SU-DHL-6 (cell line): ENCODE results near the gene SYT7.

Experiments used
- H2AFZ ChIP-seq: fragments of 200-600 bp; sonication (generic); 2 replicates; pipeline ENCODE4 v1.6.1; 2014; ENCODE audit warnings: low read depth, mild to moderate bottlenecking, moderate library complexity, mixed read lengths, antibody characterized with exemption, low read length; ENCODE audit not compliant: severe bottlenecking
- H3F3A ChIP-seq: fragments of 200-600 bp; shearing (Covaris generic); 2 replicates; pipeline ENCODE4 v1.6.0; 2016; ENCODE audit warnings: antibody characterized with exemption, mild to moderate bottlenecking; ENCODE audit not compliant: insufficient read depth
- H3K27ac ChIP-seq: fragments of 200-600 bp; sonication (generic); 2 replicates; pipeline ENCODE4 v1.5.1; 2016; ENCODE audit warnings: low read depth, mild to moderate bottlenecking, low read length, moderate library complexity, mixed read lengths
- H3K27me3 ChIP-seq: fragments of 200-600 bp; sonication (generic), shearing (Covaris generic); 2 replicates; pipeline ENCODE4 v1.6.0; 2014; ENCODE audit warnings: mild to moderate bottlenecking, low read length
- H3K36me3 ChIP-seq: fragments of 200-600 bp; sonication (generic); 2 replicates; pipeline ENCODE4 v1.6.1; 2014; ENCODE audit warnings: mild to moderate bottlenecking, low read length, mixed read lengths
- H3K4me2 ChIP-seq: fragments of 300-600, 200-600 bp; shearing (Covaris generic), sonication (generic); 2 replicates; pipeline ENCODE4 v1.6.0; 2014; ENCODE audit warnings: low read length, low read depth, mild to moderate bottlenecking; ENCODE audit not compliant: poor library complexity, severe bottlenecking
- H3K4me3 ChIP-seq: fragments of 200-600 bp; sonication (generic); 2 replicates; pipeline ENCODE4 v1.5.1; 2014; ENCODE audit warnings: antibody characterized with exemption, low read length, mild to moderate bottlenecking, mixed read lengths; ENCODE audit not compliant: insufficient read depth, poor library complexity, severe bottlenecking
- H3K79me2 ChIP-seq: fragments of 200-600 bp; sonication (generic); 2 replicates; pipeline ENCODE4 v1.6.1; 2014; ENCODE audit warnings: mild to moderate bottlenecking, low read length, moderate library complexity; ENCODE audit not compliant: insufficient read depth
- H3K9ac ChIP-seq: fragments of 200-600 bp; sonication (generic); 2 replicates; pipeline ENCODE4 v1.7.0; 2014; ENCODE audit warnings: mild to moderate bottlenecking, low read length
- H3K9me2 ChIP-seq: fragments of 200-600 bp; sonication (generic); replicated peaks from 2 replicates; pipeline ENCODE4 v1.6.1; 2014; ENCODE audit warnings: low read length; ENCODE audit not compliant: insufficient read depth
- H3K9me3 ChIP-seq: fragments of 200-600 bp; sonication (generic); 2 replicates; pipeline ENCODE4 v1.6.1; 2014; ENCODE audit warnings: low read length, mixed read lengths; ENCODE audit not compliant: insufficient read depth
- H4K20me1 ChIP-seq: fragments of 200-600 bp; sonication (generic); 2 replicates; pipeline ENCODE4 v1.6.1; 2014; ENCODE audit warnings: low read depth, mild to moderate bottlenecking, antibody characterized with exemption, low read length, moderate library complexity, mixed read lengths
- EZH2phosphoT487 ChIP-seq: fragments of 200-600 bp; sonication (generic), shearing (Covaris generic); conservative IDR thresholded peaks from 2 replicates; pipeline ENCODE4 v1.6.1; 2018; ENCODE audit warnings: mild to moderate bottlenecking, antibody characterized with exemption, low read length, moderate library complexity, mixed read lengths
- TF ChIP-seq, protein P1 (sequence below): fragments of 200-600 bp; sonication (generic); IDR thresholded peaks from one replicate; pipeline ENCODE4 v1.5.1; 2017; ENCODE audit warnings: antibody characterized with exemption, mild to moderate bottlenecking, low read length, moderate library complexity; ENCODE audit not compliant: insufficient read depth, poor library complexity, severe bottlenecking

SYT7 gene

DNA sequence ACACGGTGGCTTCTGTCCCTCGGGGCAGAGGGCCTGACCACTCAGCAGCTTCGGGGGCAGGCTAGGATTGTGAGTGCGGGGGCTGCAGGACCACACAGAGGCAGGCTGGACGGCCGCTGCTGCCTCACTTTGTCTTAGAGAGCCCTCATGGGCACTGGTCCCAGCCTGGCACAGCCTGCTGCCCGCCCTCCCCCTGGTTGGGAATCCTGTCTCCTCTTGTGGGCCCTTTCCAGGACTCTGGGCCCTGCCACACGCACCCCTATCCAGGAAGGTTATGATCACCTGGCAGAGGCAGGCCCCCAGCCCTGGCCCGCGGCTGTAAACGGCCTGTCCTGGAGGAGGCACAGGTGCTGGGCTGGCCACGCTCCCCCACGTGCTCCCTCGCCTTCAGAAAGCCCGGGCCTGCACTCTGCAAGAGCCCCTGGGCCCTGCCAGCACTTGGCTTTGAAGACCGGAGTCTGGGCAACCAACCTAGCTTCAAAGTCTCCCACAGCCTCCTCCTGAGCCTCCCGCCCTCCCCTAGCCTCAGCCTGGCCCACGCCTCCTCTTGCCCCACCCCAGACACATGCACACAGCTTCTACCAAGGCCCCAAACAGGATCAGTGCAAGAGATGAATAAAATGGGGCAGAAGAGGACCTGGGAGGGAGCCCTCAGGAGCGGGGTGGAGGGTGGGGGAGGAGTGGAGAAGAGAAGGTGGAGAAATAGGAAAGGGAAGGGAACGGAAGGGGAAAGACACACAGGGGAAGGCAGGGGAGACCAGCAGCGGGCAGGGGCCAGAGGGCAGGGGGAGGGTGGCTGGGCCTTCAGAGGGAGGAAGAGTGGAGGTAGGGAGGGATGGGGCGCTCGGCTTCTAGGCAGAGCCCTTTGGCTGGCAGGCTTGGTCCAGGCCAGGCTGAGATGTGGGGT, 31.0 kb downstream of the SYT7 start:
- Histone ChIP-seq H3K9me2 (no peaks in the 10 kb centered on the region), H3K79me2 (no peaks in the 10 kb centered on the region), H4K20me1 (no peaks in the 10 kb centered on the region), H3K36me3 (no peaks in the 10 kb centered on the region), H3K4me2 (no peak overlapping the region), H3F3A (no peaks in the 10 kb centered on the region), H2AFZ (no peak overlapping the region), H3K4me3 (no peak overlapping the region), H3K27me3 (no peaks in the 10 kb centered on the region), H3K9me3 (no peaks in the 10 kb centered on the region), H3K9ac (no peak overlapping the region), H3K27ac (no peak overlapping the region)
- TF ChIP-seq, protein P1, sequence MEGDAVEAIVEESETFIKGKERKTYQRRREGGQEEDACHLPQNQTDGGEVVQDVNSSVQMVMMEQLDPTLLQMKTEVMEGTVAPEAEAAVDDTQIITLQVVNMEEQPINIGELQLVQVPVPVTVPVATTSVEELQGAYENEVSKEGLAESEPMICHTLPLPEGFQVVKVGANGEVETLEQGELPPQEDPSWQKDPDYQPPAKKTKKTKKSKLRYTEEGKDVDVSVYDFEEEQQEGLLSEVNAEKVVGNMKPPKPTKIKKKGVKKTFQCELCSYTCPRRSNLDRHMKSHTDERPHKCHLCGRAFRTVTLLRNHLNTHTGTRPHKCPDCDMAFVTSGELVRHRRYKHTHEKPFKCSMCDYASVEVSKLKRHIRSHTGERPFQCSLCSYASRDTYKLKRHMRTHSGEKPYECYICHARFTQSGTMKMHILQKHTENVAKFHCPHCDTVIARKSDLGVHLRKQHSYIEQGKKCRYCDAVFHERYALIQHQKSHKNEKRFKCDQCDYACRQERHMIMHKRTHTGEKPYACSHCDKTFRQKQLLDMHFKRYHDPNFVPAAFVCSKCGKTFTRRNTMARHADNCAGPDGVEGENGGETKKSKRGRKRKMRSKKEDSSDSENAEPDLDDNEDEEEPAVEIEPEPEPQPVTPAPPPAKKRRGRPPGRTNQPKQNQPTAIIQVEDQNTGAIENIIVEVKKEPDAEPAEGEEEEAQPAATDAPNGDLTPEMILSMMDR = no peak
- no peak for TF ChIP-seq EZH2phosphoT487

DNA sequence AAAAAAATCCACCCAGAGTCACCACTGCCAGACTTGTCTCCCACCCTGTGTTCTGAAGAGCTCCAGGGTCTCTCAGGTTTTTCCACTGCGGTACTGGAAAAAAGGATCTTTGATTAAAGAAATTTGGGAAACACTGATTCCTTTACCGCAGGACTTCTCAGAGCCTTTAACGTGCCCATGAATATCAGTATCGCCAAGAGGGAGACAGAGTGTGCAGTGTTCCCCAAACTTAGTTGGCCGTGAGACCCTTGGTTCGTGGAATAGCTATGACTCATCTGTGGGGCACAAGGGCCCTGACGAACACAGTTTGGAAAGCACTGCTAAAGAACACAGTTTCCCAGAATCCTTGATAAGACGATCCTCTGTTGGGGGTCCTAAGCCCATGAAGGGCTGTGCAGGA, 31.7 kb downstream of the SYT7 start:
- H3F3A ChIP-seq = no peaks in the 10 kb centered on the region
- no peak for TF ChIP-seq EZH2phosphoT487
- TF ChIP-seq, protein P1 = no peak
- no peaks in the 10 kb centered on the region for H3K27me3 ChIP-seq
- H3K27ac ChIP-seq = no peak overlapping the region
- H3K36me3 ChIP-seq = no peaks in the 10 kb centered on the region
- H3K9me2 ChIP-seq = no peaks in the 10 kb centered on the region
- no peak overlapping the region for H3K4me3 ChIP-seq
- no peaks in the 10 kb centered on the region for H3K9me3 ChIP-seq
- H3K4me2 ChIP-seq = no peak overlapping the region
- H2AFZ ChIP-seq = no peak overlapping the region
- no peaks in the 10 kb centered on the region for H3K79me2 ChIP-seq
- H3K9ac ChIP-seq = no peak overlapping the region
- H4K20me1 ChIP-seq = no peaks in the 10 kb centered on the region

DNA sequence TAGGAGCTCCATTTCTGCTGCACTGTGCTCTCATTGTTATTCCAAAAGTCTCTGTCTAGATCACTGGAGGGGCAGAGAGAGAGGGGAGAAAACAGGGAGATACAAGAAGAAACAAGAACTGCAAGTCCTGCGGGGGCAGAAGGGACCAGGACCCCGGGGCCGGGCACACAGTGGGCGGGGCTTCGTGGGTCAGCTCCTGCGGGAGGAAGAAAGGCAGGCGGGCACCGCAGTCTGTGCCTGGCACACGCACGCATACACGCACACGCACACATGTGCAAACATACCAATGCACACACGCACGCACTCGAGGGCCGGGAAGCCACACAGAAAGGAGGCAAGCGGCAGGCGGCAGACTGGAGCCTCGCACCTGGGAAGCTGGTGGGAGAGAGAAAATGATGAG, 33.6 kb downstream of the SYT7 start:
- no peaks in the 10 kb centered on the region for H3K27me3 ChIP-seq
- no peak for TF ChIP-seq EZH2phosphoT487
- TF ChIP-seq, protein P1 = no peak
- no peak overlapping the region for H2AFZ ChIP-seq
- no peaks in the 10 kb centered on the region for H3K36me3 ChIP-seq
- H3K27ac ChIP-seq = no peak overlapping the region
- no peaks in the 10 kb centered on the region for H3K79me2 ChIP-seq
- H3K4me3 ChIP-seq = no peak overlapping the region
- H3K9me2 ChIP-seq = no peaks in the 10 kb centered on the region
- no peak overlapping the region for H3K9ac ChIP-seq
- no peak overlapping the region for H3K4me2 ChIP-seq
- no peaks in the 10 kb centered on the region for H4K20me1 ChIP-seq
- H3F3A ChIP-seq = no peaks in the 10 kb centered on the region
- H3K9me3 ChIP-seq = no peaks in the 10 kb centered on the region
